CMK (cell line): ENCODE results near the gene KLRG1.

Source experiments
- DNase-seq: peaks from one replicate; pipeline ENCODE4 v3.0.0-alpha.2; 2010; ENCODE audit warnings: low read depth

KLRG1 gene

DNA sequence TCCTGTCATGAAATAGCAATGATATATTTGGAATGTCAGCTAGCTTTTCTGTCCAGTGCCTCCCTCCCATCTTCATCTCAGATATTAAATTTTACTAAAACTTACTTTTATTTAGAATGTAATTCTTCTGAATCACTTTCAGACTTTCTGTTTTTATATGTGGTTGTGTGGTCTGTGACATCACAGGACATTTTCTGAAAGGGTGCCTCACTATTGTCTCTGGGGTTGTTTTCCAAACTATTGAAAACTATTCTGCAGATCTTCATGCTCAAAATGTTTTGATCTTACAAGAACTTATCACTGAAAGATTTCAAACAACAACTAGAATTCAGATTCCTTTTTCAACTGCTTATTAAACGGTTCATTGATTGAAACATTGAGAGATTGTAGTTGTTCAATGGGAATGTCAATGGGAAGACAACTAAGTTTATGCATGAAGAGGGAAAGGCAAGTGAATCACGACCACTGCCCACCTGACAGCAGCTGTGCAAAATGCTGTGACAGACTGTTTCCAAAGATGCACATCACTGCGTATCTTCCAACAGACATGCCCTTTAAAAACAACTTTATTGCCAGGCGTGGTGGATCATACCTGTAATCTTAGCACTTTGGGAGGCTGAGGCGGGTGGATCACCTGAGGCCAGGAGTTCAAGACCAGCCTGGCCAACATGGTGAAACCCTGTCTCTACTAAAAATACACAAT, 51.3 kb downstream of the KLRG1 start:
- DNase-seq = no peak

DNA sequence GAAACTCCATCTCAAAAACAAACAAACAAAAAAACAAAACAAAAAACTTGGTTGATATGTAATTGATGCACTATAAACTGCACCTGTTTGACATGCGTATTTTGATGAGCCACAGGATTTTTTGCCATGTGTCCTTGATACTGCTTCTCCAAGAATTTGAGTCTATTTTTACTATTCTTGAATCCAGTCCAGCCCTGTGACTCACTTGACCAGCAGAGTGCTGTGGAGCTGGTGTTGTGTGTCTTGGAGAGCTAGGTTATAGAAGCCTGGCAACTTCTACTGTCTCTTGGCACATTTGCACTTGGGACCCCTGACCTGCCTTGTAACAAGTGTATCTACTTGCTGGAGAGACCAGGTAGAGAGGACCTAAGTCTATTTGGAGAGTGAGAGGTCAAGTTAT, 52.0 kb downstream of the KLRG1 start:
- DNase-seq = no peak

DNA sequence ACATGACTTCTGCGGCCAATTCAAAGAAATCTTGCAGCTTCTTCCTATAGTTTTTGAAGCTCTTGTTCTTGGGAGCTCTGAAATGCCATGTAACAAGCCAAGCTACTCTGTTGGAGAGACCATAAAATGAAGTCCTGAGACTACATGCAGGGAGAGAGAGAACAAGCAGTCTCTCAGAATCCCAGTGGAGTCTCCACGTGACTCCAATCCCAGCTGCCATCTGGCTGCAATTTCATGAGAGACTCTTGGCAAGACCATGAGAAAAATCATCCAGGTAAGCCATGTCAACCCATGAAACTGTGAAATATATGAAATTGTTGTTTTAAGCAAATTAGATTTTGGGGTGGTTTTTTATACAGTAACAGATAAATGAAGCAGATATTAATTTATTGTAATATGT, 54.4 kb downstream of the KLRG1 start:
- no peak for DNase-seq

DNA sequence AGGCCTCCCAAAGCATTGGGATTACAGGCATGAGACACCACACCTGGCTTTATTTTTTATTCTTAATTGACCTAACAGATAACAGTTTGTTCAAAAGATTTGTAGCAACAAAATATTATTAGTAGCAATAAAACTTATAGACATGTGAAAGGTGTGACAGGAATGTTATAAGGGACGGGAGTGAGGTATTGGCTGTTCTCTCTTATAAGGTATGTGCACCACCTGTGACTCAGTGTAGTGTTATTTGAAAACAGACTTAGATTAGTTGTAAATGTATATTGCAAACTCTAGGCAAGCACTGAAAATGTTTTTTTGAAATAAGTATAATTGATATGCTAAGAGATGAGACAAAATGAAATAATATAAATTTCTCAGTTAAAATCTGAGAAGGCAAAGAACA, 57.8 kb downstream of the KLRG1 start:
- DNase-seq = no peak

DNA sequence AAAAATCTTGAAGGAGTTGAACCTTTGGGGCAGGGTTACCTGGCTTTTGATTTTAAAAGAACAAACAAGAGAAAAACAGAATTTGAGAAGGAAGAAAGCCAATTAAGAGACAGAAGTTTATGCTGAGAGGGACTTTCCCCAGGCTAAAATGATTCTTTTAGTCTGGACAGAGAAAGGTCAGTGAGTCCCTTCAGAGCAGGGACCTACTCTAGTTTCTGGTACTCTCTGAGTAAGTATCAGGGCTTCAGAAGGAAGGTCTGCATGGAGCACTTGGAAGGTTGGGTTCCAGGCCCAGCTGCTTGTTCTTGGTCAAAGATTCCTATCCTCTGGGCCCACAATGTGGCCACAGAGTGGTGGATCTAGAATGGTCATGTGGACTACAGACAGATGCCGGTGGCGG, 59.6 kb downstream of the KLRG1 start:
- peak; percentile 1 for DNase-seq

DNA sequence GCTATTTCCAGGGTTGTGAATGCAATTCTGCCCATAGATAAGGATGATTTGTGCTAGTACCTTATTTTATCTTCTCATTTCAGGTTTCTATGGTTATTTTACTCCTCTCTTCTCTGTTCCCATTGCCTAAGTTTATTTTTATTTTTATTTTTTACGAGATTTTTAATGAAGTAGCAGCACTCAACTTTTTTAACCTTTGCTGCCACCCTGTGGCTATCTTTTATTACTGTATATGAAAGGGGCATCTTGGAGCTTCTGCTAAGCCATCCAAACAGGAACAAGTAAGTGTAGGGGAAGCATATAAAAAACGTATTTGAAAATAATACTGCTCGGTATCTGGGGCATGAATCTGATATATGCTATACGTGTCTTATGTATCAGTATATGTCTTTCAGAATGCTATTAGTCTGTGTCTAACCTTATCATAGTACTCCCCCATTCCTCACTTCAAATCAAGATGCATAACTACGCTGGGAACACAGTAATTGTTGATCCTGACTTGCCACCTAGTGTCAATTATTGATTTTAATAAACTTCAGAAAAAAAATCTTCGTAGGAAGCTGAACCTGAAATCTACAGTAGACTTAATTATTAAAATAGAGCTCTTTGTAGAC, 60.3 kb downstream of the KLRG1 start:
- peak; percentile 33 for DNase-seq

DNA sequence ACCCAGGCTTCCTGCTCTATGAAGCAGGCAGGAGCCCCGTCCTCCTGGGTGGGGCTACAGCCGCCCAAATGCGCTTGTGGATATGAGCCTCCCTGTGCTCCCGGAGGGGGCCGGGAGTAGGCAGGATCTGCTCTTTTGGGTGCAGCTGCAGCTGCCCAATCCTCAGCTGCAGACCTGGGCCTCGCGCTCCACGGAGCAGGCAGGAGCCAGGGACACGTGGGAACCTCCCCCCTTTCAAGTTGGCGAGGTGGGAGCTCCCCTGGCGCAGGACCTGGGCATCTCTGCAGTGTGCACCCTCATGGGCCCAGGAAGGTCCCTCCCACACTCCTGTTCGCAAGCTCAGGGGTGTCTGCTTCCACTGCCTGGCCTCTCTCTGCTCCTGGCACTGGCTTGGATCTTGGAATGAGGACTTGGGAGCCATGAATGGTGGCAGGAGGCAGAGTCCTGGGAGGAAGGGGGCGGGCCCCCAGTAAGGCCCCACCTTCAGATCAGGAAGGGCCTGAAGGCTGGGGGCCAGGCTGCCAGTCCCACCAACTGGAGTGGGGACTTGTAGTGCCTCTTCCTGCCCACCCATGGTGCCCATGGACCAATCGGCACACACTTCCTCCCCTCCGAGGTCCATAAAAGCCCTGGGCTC, 61.3 kb downstream of the KLRG1 start:
- DNase-seq = no peak

DNA sequence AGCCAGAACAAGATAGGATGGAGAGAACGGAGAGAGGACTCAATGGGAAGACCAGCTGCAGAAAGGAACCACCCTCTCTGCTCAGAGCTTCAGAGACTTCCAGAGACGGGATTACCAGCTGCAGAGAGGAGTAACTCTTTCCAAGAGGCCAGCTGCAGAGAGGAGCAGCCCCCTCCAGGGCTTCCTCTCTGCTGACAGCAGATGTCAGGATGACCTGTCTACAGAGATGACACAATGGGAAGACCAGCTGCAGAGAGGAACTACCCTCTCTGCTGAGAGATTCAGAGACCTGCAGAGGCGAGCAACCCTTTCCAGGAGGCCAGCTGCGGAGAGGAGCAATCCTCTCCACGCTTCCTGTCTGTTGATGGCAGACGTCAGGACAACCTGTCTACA, 61.8 kb downstream of the KLRG1 start:
- no peak for DNase-seq

DNA sequence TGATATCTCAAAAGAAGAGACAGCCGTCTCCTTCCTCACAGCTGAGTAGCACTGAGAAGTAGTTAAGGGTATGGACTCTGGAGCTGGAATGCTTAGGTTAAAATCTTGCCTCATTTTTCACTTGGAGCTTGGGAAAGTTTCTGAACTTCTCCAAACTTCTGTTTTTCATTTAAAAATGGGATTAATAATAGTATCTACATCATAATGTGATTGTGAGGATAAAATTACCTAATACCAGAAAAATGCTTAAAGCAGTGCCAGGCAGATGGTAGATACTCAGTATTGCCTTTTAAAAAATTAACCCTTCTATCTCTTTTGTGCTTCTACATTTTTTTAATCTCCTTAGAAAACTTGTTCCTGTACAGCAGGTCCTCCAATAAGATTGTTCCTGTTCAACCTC, 63.3 kb downstream of the KLRG1 start:
- no peak for DNase-seq
